Measurements from ENCODE around the gene MCAM.
A peak's percentile ranks its signal among the peaks of the same experiment; 100 is the strongest.

MCAM gene

DNA sequence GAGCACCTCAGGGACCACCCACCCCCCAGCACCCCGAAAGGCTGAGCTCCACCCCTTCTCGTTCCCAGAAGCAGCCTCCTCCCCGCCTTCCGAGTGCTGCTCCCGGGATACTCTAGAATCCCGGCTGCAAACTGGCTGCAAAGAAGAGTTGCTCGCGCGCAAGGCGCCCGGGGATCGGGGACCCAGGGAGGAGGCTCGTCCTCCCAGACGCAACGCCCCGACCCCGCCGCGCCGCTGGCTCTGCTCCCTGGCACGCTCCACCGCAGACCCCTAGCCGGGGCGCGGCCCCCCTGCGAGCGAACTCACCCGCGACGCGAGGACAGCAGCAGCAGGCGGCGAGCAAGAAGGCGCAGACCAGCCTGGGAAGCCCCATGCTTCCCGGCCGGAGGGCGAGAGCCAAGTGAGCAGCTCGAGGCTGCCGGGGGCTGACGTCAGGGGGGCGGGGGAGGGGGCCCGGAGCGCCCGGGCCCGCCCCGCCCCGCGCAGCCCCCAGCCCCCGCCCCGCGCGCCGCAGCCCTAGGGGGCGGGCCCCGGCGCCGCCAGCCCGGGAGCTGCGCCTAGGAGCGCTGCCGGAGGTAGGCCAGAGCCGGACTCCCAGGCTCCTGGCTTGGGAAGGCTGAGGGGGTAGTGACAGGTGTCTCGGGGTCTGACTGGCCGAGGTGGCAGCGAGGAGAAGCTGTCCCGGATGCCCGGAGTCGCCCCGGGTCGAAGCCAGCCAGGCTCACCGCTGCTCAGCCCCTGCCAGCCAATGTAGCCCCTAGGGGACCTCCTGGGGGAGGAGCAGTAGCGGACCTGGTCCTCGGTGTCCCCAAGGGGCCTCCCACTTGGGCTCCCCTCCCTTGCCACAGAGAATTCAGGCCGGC, at the start of gene MCAM:
MCAM (minus strand) TSS at position 402 of the 863 bp plus-strand sequence; CDS start at position 373, 29 bp downstream.
- peak; percentile 54 for DNase-seq (ENCODE audit: low read depth)

- peak; percentile 70 for DNase-seq (ENCODE audit: low read depth)
Measured at GRCh38 chr11:119365071-119365591, 48.2 kb upstream of the MCAM start.

- DNase-seq (ENCODE audit: low read depth): peak; percentile 57
Measured at GRCh38 chr11:119363851-119364590, 47.1 kb upstream of the MCAM start.

DNA sequence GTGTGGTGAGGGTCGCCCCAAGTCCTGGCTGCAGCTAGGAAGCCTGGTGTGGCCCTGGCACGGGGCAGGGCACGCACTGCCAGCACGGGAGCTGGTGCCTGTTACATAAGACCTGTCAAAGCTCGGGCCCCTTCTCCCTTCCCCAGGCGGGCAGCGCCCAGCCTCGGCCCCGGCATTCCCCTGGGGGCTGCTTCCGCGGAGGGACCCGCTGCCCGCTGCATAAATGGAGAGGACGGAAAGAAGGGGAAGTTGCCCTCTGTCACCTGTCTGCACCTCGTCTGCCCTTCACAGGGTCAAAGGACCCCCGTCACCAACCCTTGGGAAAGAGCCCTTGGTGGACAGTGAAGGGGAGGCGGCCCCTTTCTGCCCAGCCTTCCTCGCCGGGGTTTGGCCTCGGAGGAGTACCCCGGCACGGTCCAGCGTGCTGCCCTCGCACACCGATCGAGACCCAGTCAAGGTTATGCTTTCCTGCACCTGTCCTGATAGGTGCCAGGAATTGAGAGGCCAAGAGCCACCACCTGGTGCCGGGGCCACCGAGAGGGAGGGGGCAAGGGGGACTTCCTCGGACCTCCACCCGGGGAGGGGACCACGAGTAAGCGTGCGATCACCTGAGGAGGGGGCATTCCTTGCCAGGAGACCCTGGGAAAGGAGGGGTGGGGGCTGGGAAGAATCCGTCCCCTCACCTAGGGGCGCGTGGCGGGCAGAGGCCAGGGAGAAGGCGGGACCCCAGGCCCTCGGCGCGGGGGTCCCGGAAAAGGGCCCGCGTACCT, 46.3 kb upstream of the MCAM start:
- DNase-seq (ENCODE audit: low read depth): no peak

GRCh38 chr11:119362741-119363080, 45.8 kb upstream of the MCAM start:
- no peak for DNase-seq (ENCODE audit: low read depth)

DNA sequence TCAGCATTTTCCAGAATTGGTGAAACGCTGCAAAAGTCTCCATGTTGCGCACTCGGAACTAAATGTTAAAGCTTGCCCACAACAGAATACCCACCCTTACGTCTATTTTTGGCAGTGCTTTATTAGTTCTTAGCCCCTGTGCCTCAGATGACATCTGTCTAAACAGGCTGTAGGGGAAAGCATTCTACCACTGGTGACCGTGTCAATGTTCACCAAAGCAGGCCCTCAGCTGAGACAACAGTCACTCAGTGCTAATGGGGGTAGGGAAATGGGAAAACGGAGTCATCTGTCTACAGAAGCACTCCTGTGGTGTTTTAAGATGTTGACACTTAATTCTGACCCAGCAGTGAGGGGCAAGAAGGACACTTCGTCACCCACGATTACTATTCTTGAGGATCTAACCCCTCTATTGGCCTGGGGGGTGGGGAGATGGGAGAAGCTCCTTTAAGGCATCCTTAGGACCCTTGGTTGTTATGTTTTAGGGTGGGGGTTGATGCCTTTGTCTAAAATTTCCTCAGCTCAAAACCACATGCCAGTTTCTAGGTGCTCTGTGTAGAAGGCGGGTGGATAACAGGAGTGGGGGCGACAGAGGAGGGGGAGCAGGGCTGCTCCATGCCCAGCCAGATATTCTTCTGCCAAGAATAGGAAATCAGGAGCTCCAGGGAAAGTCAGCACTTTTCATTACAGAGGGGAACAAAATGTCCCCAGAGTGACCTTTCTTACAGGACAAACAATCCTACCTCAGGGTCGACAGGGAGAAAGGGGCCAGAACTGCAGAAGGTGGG, 45.2 kb upstream of the MCAM start:
- DNase-seq (ENCODE audit: low read depth): no peak

DNA sequence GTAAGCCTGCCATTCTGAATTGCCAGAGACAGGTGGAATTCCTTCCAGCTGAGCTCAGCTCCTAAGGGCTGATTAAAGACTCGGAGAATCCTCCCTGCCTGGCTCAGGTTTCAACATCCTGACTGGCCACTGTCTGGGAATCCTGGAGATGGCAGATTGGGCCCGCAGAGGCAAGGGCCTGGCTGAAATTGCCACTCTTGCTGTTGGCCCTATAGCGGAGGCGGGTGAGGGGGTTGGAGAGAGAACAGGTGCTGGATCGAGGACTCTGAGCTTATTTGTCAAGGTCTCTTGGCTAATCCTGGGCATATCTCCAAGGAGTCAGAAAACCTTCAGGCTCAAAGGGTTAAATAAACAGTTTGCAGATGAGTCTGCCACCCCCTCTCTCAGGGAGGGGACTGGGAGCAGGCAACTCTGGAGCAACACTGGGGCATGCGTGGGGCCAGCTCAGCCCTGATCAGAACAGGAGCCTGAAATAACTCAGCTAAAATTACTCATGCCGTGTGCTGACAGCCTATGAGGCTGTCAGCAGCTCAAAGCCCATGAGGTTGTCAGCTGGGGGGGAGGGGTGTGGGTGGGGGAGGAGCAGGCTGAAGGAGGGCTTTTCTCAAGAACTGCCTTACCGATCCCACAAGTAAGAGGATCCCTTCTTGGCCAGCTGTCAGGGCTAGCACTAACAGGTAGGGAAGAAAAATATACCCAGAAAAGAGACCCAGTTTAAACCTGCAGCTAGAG, 44.3 kb upstream of the MCAM start:
- DNase-seq (ENCODE audit: low read depth): peak; percentile 86

- no peak for DNase-seq (ENCODE audit: low read depth)
Measured at GRCh38 chr11:119359365-119360214, 42.7 kb upstream of the MCAM start.

GRCh38 chr11:119357074-119357473, 40.1 kb upstream of the MCAM start:
- DNase-seq (ENCODE audit: low read depth): no peak

- DNase-seq (ENCODE audit: low read depth): peak; percentile 76
Measured at GRCh38 chr11:119356349-119357031, 39.6 kb upstream of the MCAM start.

DNA sequence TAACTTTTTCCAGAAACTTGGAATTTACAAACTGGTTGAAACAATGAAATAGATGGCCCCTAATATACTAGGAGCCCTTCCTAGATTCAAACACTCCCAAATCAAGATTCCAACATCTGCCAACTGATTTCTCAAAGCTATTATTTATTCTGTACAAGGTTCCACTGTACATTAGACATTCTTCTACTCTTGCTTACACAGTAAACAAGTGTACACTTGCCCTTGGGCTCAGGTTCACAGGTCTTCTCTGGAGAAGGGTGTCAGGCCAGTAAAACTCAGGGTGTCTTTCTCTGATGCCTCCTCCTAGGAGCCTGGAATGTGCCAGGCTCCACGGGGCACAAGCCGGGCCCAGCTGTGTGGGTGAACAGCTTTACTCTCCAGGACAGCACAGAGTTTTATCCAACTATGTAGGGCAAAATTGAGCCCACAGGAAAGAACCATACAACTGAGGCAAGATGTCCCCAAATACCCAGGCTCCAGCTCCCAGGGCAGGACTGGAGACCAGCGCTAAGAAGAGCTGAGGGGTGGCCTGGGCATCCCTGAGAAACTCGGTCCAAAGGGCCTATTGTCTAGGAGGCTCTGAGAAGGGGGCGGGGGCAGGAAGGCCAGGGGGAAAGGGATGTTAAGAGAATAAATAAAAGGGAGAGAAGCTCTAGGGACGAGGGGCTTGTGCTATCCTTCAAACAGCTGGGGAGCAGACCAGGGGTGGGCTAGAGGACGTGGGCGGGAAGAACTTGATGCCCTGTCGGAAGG, 38.3 kb upstream of the MCAM start:
- DNase-seq (ENCODE audit: low read depth): no peak

GRCh38 chr11:119352857-119353260, 35.9 kb upstream of the MCAM start:
- no peak for DNase-seq (ENCODE audit: low read depth)

DNA sequence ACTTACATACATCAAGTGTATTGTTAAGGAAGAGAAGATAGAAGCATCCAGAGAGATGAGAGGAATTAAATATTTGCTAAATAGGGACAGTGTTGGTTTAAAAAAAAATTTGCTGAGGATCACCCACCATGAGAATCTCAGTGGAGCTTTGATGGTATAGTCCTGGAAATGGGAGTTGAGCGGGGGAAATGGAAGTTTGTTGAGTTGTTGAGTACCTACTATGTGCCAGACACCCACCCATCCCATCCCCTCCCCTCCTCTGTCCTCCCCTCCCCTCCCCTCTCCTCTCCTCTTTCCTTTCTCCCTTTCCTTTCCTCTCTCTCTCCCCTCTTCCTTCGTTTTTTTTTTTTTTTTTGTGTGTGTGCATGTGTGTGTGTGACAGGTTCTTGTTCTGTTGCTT, 34.3 kb upstream of the MCAM start:
- no peak for DNase-seq (ENCODE audit: low read depth)

GRCh38 chr11:119350302-119350701, 33.4 kb upstream of the MCAM start:
- DNase-seq (ENCODE audit: low read depth): no peak

GRCh38 chr11:119347940-119348605, 31.1 kb upstream of the MCAM start:
- DNase-seq (ENCODE audit: low read depth): no peak

DNA sequence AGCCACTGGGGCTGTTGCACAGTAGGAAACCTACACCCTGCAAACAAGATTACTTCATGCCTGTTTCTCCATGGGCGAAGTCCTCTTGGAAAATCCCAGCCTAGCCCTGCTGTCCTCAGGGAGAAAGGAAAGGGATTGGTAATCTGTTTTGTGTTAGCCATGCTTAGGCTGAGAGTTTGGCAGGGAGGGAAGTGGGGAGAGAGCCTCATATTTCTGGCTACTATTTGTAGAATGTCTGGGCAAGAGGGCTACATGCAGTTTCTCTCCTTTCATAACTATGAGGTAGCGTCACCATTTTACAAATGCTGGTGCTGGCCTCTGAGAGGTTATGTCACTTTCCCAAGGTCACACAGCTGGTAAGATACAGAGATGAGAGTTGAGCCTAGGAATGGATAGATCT, 30.3 kb upstream of the MCAM start:
- peak; percentile 76 for DNase-seq (ENCODE audit: low read depth)

DNA sequence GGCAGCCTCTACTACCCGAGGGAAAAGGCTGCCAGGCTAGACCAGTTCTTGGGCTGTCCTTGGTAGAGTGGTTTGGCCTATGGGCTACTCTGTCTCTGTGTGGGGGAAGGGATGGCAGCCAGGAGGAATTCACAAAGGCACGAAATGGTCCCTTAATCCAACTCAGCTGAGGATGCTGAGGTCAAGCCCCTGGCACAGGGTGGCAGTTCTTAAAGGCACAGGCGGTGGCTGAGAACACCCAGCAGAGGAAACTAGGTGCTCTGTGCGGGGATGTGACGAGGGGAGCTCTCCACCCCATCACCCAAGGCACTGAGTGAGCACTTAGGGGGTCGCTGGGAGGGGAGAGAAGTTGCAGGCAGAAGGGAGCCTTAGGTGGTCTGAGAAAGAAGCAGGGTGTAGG, 29.7 kb upstream of the MCAM start, which contains the start of gene MFRP:
MFRP (minus strand) TSS at position 101 of the 400 bp plus-strand sequence. CDS start 192 bp downstream, outside the sequence.
- no peak for DNase-seq (ENCODE audit: low read depth)

DNA sequence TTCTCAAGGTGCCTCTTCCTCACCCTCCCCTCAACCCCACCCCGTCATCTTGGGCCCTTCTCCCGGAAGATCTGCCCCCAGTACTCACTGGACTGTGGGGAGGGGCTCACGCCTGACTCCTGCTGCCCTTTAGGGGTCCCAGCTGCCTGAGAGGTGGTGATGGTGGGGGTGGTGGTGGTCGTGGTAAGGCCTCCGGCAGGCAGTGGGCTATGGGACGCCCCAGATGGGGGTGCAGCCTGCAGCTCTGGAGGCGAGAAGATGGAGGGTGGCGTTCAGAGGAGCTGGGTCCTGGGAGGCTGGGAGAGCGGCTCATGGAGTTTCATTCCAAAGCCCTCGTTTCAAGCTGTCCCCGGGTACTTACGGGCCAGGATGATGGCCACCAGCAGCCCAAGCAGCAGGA, 28.8 kb upstream of the MCAM start:
- DNase-seq (ENCODE audit: low read depth): no peak

Data from EH (cell line).